ENCODE data around the gene ENPP1. TPM values are rescaled to one million over a fixed set of nuclear protein-coding genes. Genes with fewer than 3 reads are reported as not detected.

The ENPP1 gene
- total RNA-seq, 1 experiment from 2014 or later = 6.5 TPM

DNA sequence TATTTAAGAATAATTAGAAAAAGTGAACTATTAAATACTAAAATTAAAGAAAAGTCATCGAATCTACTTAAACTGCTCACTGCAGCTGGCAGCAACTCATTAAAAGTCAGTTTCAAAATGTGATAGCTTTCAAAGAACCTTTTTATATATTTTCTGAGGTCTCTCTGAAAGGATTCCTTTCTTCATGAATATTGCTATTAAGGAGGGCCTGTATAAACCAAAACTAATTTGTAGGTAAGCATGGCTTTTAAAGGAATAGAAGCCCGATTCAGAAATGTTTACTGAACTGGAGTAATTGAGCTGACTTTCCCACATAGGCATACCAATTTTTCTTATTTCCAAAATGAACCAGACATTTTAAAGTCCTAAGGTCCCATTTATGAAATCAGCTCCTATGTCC is 41.2 kb upstream of the ENPP1 start:
- ATAC-seq (no peak), DNase-seq (ENCODE audit: low read depth, low spot score) (no peak)
- BruUV-seq (replicated peaks) = no TSS peak
- Histone ChIP-seq H3K9ac (ENCODE audit: low read length) (no peak overlapping the region), H3K79me2 (ENCODE audit: insufficient read depth, low read length) (no peaks in the 10 kb centered on the region), H2AFZ (ENCODE audit: low read depth, low read length, poor library complexity, severe bottlenecking) (no peak overlapping the region), H3K4me3 (replicated peaks in 1 of 2; ENCODE audit: low read depth in 1 of 2, low read length in 2 of 2) (no peak overlapping the region), H3K36me3 (ENCODE audit: control insufficient read depth in 1 of 2, insufficient read depth in 2 of 2, low read length in 2 of 2) (no peaks in the 10 kb centered on the region), H3K27me3 (ENCODE audit: insufficient read depth, low read length) (no peaks in the 10 kb centered on the region), H4K20me1 (ENCODE audit: insufficient read depth) (no peaks in the 10 kb centered on the region), H3K27ac (ENCODE audit: low read depth, low read length) (no peak overlapping the region), H3K9me2 (ENCODE audit: insufficient read depth) (no peaks in the 10 kb centered on the region), H3K9me3 (ENCODE audit: control insufficient read depth in 1 of 2, insufficient read depth in 1 of 2, low read depth in 1 of 2, low read length in 2 of 2) (no peaks in the 10 kb centered on the region), H3K4me2 (ENCODE audit: low read length) (no peak overlapping the region), H3K4me1 (ENCODE audit: control insufficient read depth in 1 of 2, insufficient read depth in 2 of 2, low read length in 2 of 2) (no peaks in the 10 kb centered on the region)
- ChIA-PET POLR2A (no interaction called here), CTCF (interaction anchor here (1.1 kb wide), 1 partner anchor 148 kb away, joined by 3 read pairs; no protein-coding TSS in a partner anchor), RAD21 (ENCODE audit: low non-redundant PET in 1 of 2, low total read pairs in 2 of 2, uncharacterized antibody in 2 of 2, unreplicated experiment in 2 of 2) (no interaction called here)
- TF ChIP-seq POLR2A (IDR thresholded peaks at IDR 0.05; ENCODE audit: borderline replicate concordance, extremely low read depth, insufficient read depth, insufficient read length) = no peak
- no peak for TF ChIP-seq RAD21 (IDR thresholded peaks at IDR 0.05; ENCODE audit: low read depth)
- TF ChIP-seq ZNF274 (IDR thresholded peaks at IDR 0.05; ENCODE audit: low read depth, low read length) = no peak
- no peak for TF ChIP-seq YY1 (IDR thresholded peaks at IDR 0.05; ENCODE audit: extremely low read depth, insufficient replicate concordance, low read depth, low read length)
- TF ChIP-seq, protein P1, sequence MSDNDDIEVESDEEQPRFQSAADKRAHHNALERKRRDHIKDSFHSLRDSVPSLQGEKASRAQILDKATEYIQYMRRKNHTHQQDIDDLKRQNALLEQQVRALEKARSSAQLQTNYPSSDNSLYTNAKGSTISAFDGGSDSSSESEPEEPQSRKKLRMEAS (IDR thresholded peaks at IDR 0.05) = no peak
- TF ChIP-seq POLR2AphosphoS5 (IDR thresholded peaks at IDR 0.05; ENCODE audit: low read depth, low read length) = no peak
- no peak for TF ChIP-seq TCF7L2 (IDR thresholded peaks at IDR 0.05; ENCODE audit: borderline replicate concordance, extremely low read depth, insufficient read depth, insufficient read length)
- TF ChIP-seq, protein P2, sequence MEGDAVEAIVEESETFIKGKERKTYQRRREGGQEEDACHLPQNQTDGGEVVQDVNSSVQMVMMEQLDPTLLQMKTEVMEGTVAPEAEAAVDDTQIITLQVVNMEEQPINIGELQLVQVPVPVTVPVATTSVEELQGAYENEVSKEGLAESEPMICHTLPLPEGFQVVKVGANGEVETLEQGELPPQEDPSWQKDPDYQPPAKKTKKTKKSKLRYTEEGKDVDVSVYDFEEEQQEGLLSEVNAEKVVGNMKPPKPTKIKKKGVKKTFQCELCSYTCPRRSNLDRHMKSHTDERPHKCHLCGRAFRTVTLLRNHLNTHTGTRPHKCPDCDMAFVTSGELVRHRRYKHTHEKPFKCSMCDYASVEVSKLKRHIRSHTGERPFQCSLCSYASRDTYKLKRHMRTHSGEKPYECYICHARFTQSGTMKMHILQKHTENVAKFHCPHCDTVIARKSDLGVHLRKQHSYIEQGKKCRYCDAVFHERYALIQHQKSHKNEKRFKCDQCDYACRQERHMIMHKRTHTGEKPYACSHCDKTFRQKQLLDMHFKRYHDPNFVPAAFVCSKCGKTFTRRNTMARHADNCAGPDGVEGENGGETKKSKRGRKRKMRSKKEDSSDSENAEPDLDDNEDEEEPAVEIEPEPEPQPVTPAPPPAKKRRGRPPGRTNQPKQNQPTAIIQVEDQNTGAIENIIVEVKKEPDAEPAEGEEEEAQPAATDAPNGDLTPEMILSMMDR (IDR thresholded peaks at IDR 0.05 in 2 of 3, conservative IDR thresholded peaks at IDR 0.05 in 1 of 3; ENCODE audit: borderline replicate concordance in 1 of 3, insufficient read depth in 1 of 3, low read depth in 2 of 3, low read length in 2 of 3) = no peak
- TF ChIP-seq, protein P3, sequence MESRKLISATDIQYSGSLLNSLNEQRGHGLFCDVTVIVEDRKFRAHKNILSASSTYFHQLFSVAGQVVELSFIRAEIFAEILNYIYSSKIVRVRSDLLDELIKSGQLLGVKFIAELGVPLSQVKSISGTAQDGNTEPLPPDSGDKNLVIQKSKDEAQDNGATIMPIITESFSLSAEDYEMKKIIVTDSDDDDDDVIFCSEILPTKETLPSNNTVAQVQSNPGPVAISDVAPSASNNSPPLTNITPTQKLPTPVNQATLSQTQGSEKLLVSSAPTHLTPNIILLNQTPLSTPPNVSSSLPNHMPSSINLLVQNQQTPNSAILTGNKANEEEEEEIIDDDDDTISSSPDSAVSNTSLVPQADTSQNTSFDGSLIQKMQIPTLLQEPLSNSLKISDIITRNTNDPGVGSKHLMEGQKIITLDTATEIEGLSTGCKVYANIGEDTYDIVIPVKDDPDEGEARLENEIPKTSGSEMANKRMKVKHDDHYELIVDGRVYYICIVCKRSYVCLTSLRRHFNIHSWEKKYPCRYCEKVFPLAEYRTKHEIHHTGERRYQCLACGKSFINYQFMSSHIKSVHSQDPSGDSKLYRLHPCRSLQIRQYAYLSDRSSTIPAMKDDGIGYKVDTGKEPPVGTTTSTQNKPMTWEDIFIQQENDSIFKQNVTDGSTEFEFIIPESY (IDR thresholded peaks at IDR 0.05; ENCODE audit: extremely low read depth, insufficient replicate concordance, low read length) = no peak
- TF ChIP-seq, protein P4, sequence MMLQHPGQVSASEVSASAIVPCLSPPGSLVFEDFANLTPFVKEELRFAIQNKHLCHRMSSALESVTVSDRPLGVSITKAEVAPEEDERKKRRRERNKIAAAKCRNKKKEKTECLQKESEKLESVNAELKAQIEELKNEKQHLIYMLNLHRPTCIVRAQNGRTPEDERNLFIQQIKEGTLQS (IDR thresholded peaks at IDR 0.05) = no peak
- no peak for TF ChIP-seq FOSL1 (IDR thresholded peaks at IDR 0.05; ENCODE audit: low read depth)
- no peak for TF ChIP-seq EGR1 (IDR thresholded peaks at IDR 0.05; ENCODE audit: low read depth)
- TF ChIP-seq ZFX (IDR thresholded peaks at IDR 0.05) = no peak
- intact Hi-C loops (cut with micrococcal nuclease) = no loop called here

Data from HCT116 (cell line).